Measurements from ENCODE around the gene MPZL3.
"Not testable (repeated sequence)": the region's sequence is repeated elsewhere in the genome, so short reads cannot be mapped to it uniquely, and the experiment has no call there.

MPZL3 gene

GRCh38 chr11:118212131-118212725, 39.9 kb downstream of the MPZL3 start:
- no peak for DNase-seq (ENCODE audit: low read depth)

- no peak for DNase-seq (ENCODE audit: low read depth)
Observed at GRCh38 chr11:118211006-118211405, 41.2 kb downstream of the MPZL3 start.

GRCh38 chr11:118210323-118210722, 41.8 kb downstream of the MPZL3 start:
- no peak for DNase-seq (ENCODE audit: low read depth)

GRCh38 chr11:118209033-118209432, 43.1 kb downstream of the MPZL3 start:
- DNase-seq (ENCODE audit: low read depth): no peak

GRCh38 chr11:118207079-118207478, 45.1 kb downstream of the MPZL3 start:
- DNase-seq (ENCODE audit: low read depth): no peak

- DNase-seq (ENCODE audit: low read depth): no peak
Observed at GRCh38 chr11:118206391-118207031, 45.7 kb downstream of the MPZL3 start.

GRCh38 chr11:118205606-118206378, 46.4 kb downstream of the MPZL3 start:
- DNase-seq (ENCODE audit: low read depth): no peak

- DNase-seq (ENCODE audit: low read depth): no peak
Observed at GRCh38 chr11:118202599-118203422, 49.4 kb downstream of the MPZL3 start.

GRCh38 chr11:118201966-118202365, 50.2 kb downstream of the MPZL3 start:
- no peak for DNase-seq (ENCODE audit: low read depth)

GRCh38 chr11:118200901-118201680, 51.1 kb downstream of the MPZL3 start:
- no peak for DNase-seq (ENCODE audit: low read depth)

GRCh38 chr11:118200497-118200896, 51.7 kb downstream of the MPZL3 start:
- no peak for DNase-seq (ENCODE audit: low read depth)

GRCh38 chr11:118199135-118199534, 53.0 kb downstream of the MPZL3 start:
- DNase-seq (ENCODE audit: low read depth): no peak

- peak; percentile 10 for DNase-seq (ENCODE audit: low read depth)
Observed at GRCh38 chr11:118198370-118198769, 53.8 kb downstream of the MPZL3 start.

GRCh38 chr11:118194835-118195627, 57.1 kb downstream of the MPZL3 start:
- peak; percentile 13 for DNase-seq (ENCODE audit: low read depth)

GRCh38 chr11:118193910-118194566, 58.1 kb downstream of the MPZL3 start:
- no peak for DNase-seq (ENCODE audit: low read depth)

- not testable (repeated sequence) for DNase-seq (ENCODE audit: low read depth)
Observed at GRCh38 chr11:118192817-118193216, 59.3 kb downstream of the MPZL3 start.

GRCh38 chr11:118190942-118191506, 61.1 kb downstream of the MPZL3 start:
- DNase-seq (ENCODE audit: low read depth): not testable (repeated sequence)

- no peak for DNase-seq (ENCODE audit: low read depth)
Observed at GRCh38 chr11:118186346-118187107, 65.6 kb downstream of the MPZL3 start.

Measured in non-pigmented ciliary epithelial cell (primary cell).